ENCODE data around the gene MCCD1.
A peak's percentile ranks its signal among the peaks of the same experiment; 100 is the strongest.
"Not testable (repeated sequence)": the region's sequence is repeated elsewhere in the genome, so short reads cannot be mapped to it uniquely, and the experiment has no call there.

GRCh38 chr6:31551371-31551770 lies 22.6 kb downstream of the MCCD1 start:
- peak; percentile 74 for TF ChIP-seq CTCF (conservative IDR thresholded peaks at IDR 0.05; ENCODE audit: low read length)
- TF ChIP-seq EZH2phosphoT487 (IDR thresholded peaks at IDR 0.05; ENCODE audit: borderline replicate concordance), result not testable (repeated sequence)

Data from Loucy (cell line).